ENCODE measurements around the gene NINL.

DNA sequence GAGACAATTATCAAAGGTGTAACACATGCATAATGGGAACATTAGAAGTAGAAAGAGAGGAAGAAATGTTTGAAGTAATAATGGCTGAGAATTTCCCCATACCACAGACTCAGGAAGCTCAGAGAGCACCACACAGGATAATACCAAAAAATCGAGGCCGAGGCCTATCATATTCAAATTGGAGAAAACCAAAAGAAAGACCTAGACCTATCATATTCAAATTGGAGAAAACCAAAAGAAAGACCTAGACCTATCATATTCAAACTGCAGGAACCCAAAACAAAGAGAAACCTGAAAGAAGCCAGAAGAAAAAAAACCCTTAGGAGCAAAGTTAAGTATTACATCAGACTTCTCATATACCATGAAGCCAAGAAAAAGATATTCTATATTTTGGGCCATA lies 18.0 kb downstream of the NINL start:
- TF ChIP-seq, protein P1, sequence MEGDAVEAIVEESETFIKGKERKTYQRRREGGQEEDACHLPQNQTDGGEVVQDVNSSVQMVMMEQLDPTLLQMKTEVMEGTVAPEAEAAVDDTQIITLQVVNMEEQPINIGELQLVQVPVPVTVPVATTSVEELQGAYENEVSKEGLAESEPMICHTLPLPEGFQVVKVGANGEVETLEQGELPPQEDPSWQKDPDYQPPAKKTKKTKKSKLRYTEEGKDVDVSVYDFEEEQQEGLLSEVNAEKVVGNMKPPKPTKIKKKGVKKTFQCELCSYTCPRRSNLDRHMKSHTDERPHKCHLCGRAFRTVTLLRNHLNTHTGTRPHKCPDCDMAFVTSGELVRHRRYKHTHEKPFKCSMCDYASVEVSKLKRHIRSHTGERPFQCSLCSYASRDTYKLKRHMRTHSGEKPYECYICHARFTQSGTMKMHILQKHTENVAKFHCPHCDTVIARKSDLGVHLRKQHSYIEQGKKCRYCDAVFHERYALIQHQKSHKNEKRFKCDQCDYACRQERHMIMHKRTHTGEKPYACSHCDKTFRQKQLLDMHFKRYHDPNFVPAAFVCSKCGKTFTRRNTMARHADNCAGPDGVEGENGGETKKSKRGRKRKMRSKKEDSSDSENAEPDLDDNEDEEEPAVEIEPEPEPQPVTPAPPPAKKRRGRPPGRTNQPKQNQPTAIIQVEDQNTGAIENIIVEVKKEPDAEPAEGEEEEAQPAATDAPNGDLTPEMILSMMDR (IDR thresholded peaks at IDR 0.05), result no peak
- TF ChIP-seq POLR2AphosphoS5 (IDR thresholded peaks at IDR 0.05) (no peak), POLR2A (IDR thresholded peaks at IDR 0.05) (no peak)
